ENCODE results near the gene NOP14.
"Not testable (repeated sequence)": the region's sequence is repeated elsewhere in the genome, so short reads cannot be mapped to it uniquely, and the experiment has no call there.

The NOP14 gene

DNA sequence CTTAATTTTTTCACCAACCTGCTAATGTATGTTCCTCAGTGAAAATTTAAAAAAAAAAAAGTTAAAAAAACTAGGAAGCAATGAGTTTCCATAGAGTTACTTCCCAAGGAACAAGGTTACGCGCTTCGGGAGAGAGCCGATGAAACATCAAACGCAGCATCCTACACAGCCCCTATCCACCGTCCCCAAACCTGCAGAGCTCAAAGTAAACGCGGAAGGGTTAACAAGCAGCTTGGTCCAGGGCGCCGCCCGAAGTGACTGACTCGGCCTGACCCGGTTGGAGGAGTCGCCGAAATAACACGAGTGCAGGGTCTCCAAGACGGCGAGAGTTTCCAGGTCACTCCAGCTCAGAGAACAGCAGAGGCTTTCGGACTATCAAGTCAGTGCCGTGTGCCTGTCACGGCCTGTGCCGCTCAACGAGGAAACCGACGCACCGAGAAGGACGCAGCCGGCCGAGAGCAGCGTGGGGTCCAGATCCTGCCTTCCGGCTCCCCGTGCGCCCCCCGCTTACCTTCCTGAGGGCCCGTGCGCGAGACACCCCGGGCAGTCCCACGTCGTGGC, 512 bp downstream of the NOP14 start:
- no peak for TF ChIP-seq Cebpa-rat (IDR thresholded peaks at IDR 0.05)
- H3K4me1 ChIP-seq = peaks cover 27% of the 10 kb centered on the region
- H3K4me3 ChIP-seq = peak overlapping the region; percentile 82
- H3K27me3 ChIP-seq = no peaks in the 10 kb centered on the region
- H3K36me3 ChIP-seq = peaks cover 26% of the 10 kb centered on the region
- H3K9me3 ChIP-seq = no peaks in the 10 kb centered on the region
- peak overlapping the region; percentile 94 for H3K27ac ChIP-seq
- H3K9ac ChIP-seq = peak overlapping the region; percentile 96
- peaks cover 45% of the 10 kb centered on the region for H4K20me1 ChIP-seq
- H3K4me2 ChIP-seq = peak overlapping the region; percentile 92

- H3K4me1 ChIP-seq = peaks cover 27% of the 10 kb centered on the region
- no peak for TF ChIP-seq Cebpa-rat (IDR thresholded peaks at IDR 0.05)
- H3K9me3 ChIP-seq = no peaks in the 10 kb centered on the region
- H3K27ac ChIP-seq = peak overlapping the region; percentile 94
- peaks cover 53% of the 10 kb centered on the region for H4K20me1 ChIP-seq
- no peaks in the 10 kb centered on the region for H3K27me3 ChIP-seq
- H3K36me3 ChIP-seq = peaks cover 34% of the 10 kb centered on the region
- peak overlapping the region; percentile 92 for H3K4me2 ChIP-seq
- H3K9ac ChIP-seq = peak overlapping the region; percentile 96
- peak overlapping the region; percentile 82 for H3K4me3 ChIP-seq
Observed at GRCh38 chr4:2961811-2962441, 1.3 kb downstream of the NOP14 start.

DNA sequence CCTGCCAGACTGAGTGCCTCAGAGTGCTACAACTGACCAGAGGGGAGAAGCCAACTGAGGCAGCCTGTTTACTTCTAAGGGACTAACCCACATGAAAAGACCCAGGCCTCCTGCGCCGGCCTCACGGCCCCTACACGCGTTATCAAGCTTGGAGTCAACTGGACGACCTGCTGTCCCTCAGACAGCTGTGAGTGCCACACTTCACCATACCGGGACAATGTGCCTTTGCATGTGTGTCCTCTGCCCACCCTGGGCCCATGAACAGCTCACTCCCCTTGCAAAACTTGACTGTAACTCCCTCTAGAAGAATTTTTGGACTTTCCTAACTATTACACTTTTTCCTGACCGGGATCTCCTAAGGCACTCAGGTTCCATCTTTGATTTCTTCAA, 1.8 kb downstream of the NOP14 start:
- H3K4me3 ChIP-seq = peak overlapping the region; percentile 82
- H3K36me3 ChIP-seq = peaks cover 39% of the 10 kb centered on the region
- H3K9me3 ChIP-seq = no peaks in the 10 kb centered on the region
- peak overlapping the region; percentile 94; the same call in 1 of the 2 replicates for H3K27ac ChIP-seq
- H3K4me2 ChIP-seq = peak overlapping the region; percentile 92
- H3K27me3 ChIP-seq = no peaks in the 10 kb centered on the region
- peaks cover 58% of the 10 kb centered on the region for H4K20me1 ChIP-seq
- H3K4me1 ChIP-seq = peaks cover 27% of the 10 kb centered on the region
- no peak for TF ChIP-seq Cebpa-rat (IDR thresholded peaks at IDR 0.05)
- peak overlapping the region; percentile 96 for H3K9ac ChIP-seq

- not testable (repeated sequence) for H3K27ac ChIP-seq, H3K27me3 ChIP-seq, H3K9me3 ChIP-seq, H3K4me3 ChIP-seq, H3K4me2 ChIP-seq, H3K9ac ChIP-seq
- Histone ChIP-seq H3K36me3 (peaks cover 49% of the 10 kb centered on the region), H4K20me1 (peaks cover 68% of the 10 kb centered on the region), H3K4me1 (peaks cover 23% of the 10 kb centered on the region)
Observed at GRCh38 chr4:2960450-2960849, 2.8 kb downstream of the NOP14 start.

GRCh38 chr4:2958446-2958845, 4.8 kb downstream of the NOP14 start:
- Histone ChIP-seq H3K9ac (no peak overlapping the region), H3K9me3 (no peaks in the 10 kb centered on the region), H3K27ac (no peak overlapping the region), H3K4me2 (no peak overlapping the region), H3K4me3 (no peak overlapping the region), H3K27me3 (no peaks in the 10 kb centered on the region), H3K4me1 (peaks cover 10% of the 10 kb centered on the region), H4K20me1 (peaks cover 88% of the 10 kb centered on the region), H3K36me3 (peaks cover 69% of the 10 kb centered on the region)
- TF ChIP-seq Cebpa-rat (IDR thresholded peaks at IDR 0.05) = no peak

GRCh38 chr4:2955186-2956044, 7.8 kb downstream of the NOP14 start:
- Histone ChIP-seq H4K20me1 (peaks cover 98% of the 10 kb centered on the region), H3K36me3 (peaks cover 99% of the 10 kb centered on the region)
- not testable (repeated sequence) for H3K4me2 ChIP-seq, H3K27ac ChIP-seq, H3K9ac ChIP-seq, H3K4me1 ChIP-seq, H3K4me3 ChIP-seq, H3K9me3 ChIP-seq, H3K27me3 ChIP-seq

- Histone ChIP-seq H3K4me2 (no peak overlapping the region), H3K27me3 (no peaks in the 10 kb centered on the region), H3K9me3 (no peaks in the 10 kb centered on the region), H3K4me1 (no peaks in the 10 kb centered on the region), H3K9ac (no peak overlapping the region), H3K4me3 (no peak overlapping the region), H3K36me3 (peaks cover 100% of the 10 kb centered on the region), H3K27ac (peak overlapping the region; percentile 45; the same call in 1 of the 2 replicates), H4K20me1 (peaks cover 98% of the 10 kb centered on the region)
- TF ChIP-seq Cebpa-rat (IDR thresholded peaks at IDR 0.05) = no peak
Observed at GRCh38 chr4:2954358-2955185, 8.6 kb downstream of the NOP14 start.

DNA sequence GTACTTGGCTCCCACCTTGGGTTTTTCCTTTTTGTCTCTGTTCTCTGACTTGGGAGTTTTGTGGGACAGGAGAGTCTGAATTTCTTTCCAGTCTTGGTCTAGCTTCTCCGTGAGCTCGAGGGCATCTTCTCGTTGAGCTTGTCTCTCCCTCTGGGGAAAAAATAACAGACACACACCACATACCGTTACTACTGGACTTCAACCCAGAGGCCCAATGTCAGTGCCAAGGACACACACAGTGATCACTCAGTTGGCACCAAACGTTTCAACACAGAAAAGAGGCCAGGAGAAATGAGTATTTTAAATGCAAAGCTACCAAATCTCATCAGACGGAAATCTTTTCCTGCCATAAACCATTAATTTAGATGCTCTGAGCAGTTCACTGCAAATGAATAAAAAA, 9.7 kb downstream of the NOP14 start:
- Histone ChIP-seq H3K9ac (no peak overlapping the region), H3K4me3 (no peak overlapping the region), H4K20me1 (peaks cover 98% of the 10 kb centered on the region), H3K9me3 (no peaks in the 10 kb centered on the region), H3K4me1 (no peaks in the 10 kb centered on the region), H3K4me2 (no peak overlapping the region), H3K36me3 (peaks cover 100% of the 10 kb centered on the region), H3K27me3 (no peaks in the 10 kb centered on the region), H3K27ac (no peak overlapping the region)
- TF ChIP-seq Cebpa-rat (IDR thresholded peaks at IDR 0.05) = no peak

DNA sequence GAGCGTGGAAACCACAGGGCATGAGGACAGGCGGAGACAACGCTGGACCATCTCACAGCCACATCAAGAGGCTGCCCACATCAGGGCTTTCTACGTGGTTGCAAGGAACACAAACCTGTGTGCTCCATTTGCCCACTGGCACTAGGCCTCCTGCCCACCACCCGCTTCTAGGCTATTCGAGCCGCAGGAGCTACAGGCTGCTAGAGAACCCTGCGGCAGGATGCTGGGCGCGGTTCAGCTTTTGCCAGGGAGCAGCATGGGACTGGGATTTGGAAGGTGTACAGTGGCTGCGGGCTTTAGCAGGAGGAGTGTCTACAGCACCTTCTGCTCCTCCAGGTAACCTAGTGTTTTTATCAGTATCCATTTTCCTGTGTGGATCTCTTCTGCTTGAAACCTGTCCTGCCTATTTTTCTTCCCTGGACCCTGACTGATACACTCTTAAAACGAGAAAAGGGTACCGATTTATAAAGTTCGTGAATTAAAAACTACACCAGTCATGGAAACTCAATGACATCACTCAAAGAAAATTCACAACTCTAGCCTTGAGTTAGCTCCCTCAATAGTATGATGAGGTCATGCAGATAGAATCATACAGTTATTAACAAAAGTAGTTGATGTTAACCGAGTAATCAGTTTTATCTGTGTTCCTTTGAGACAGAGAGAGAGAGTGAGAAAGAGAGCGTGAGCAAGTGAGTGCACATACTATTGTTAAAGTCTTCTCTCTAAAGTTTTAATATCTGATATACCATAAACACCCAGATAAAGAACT, 12.8 kb downstream of the NOP14 start:
- no peak overlapping the region; the same call in 1 of the 2 replicates for H3K9ac ChIP-seq
- peaks cover 98% of the 10 kb centered on the region for H4K20me1 ChIP-seq
- no peak overlapping the region for H3K4me3 ChIP-seq
- no peak overlapping the region for H3K4me2 ChIP-seq
- H3K27me3 ChIP-seq = no peaks in the 10 kb centered on the region
- no peaks in the 10 kb centered on the region for H3K9me3 ChIP-seq
- H3K36me3 ChIP-seq = peaks cover 100% of the 10 kb centered on the region
- no peaks in the 10 kb centered on the region for H3K4me1 ChIP-seq
- no peak for TF ChIP-seq Cebpa-rat (IDR thresholded peaks at IDR 0.05)
- H3K27ac ChIP-seq = no peak overlapping the region
